HepG2 (cell line): ENCODE results near the gene MST1. TPM values are rescaled to one million over a fixed set of nuclear protein-coding genes. Genes with fewer than 3 reads are reported as not detected.

ENCODE experiments used
- ARNT ChIP-seq: fragments of 450-650 bp; IDR thresholded peaks from 2 replicates; pipeline ENCODE4 v1.6.1; 2017
- CBX2 ChIP-seq, 2 experiments: fragments of 200-600 bp in 1 of 2; sonication (generic); formaldehyde crosslinking in 1 of 2; IDR thresholded peaks; 2 replicates each; pipeline versions ENCODE4 v1.7.0 to v1.8.1; 2018 to 2022; ENCODE audit warnings: low read depth in 2 of 2, low read length in 1 of 2, mild to moderate bottlenecking in 1 of 2, missing genetic modification reagents in 1 of 2
- CREB1 ChIP-seq, 2 experiments: fragments of 450-650 bp in 1 of 2; IDR thresholded peaks; 2 replicates each; pipeline ENCODE4 v1.6.1; 2016 to 2017; ENCODE audit warnings: control low read depth in 1 of 2, mild to moderate bottlenecking in 1 of 2, missing compliant biosample characterization in 1 of 2, missing genetic modification characterization in 1 of 2
- EHMT2 ChIP-seq: fragments of 200-600 bp; sonication (generic); IDR thresholded peaks from 2 replicates; pipeline ENCODE4 v1.7.0; 2017; ENCODE audit warnings: antibody characterized with exemption, low read depth, low read length, borderline replicate concordance
- ERF ChIP-seq: IDR thresholded peaks from 2 replicates; pipeline ENCODE4 v1.6.1; 2018; ENCODE audit warnings: missing biosample characterization, missing genetic modification reagents
- FOXO1 ChIP-seq: sonication (generic); formaldehyde crosslinking; IDR thresholded peaks from 2 replicates; pipeline ENCODE4 v1.4.0; 2020; ENCODE audit warnings: missing genetic modification reagents
- GABPA ChIP-seq, 2 experiments: IDR thresholded peaks; 2 replicates each; pipeline ENCODE4 v1.6.1; 2011 to 2016; ENCODE audit warnings: low read depth in 2 of 2, low read length in 1 of 2, missing biosample characterization in 1 of 2, missing genetic modification characterization in 1 of 2
- SPEN ChIP-seq: sonication (generic); formaldehyde crosslinking; IDR thresholded peaks from 2 replicates; pipeline ENCODE4 v1.5.1; 2020; ENCODE audit warnings: low read depth, mild to moderate bottlenecking, missing genetic modification reagents
- TP53 ChIP-seq: sonication (generic); formaldehyde crosslinking; conservative IDR thresholded peaks from 2 replicates; pipeline ENCODE4 v1.4.0; 2020; ENCODE audit warnings: missing genetic modification reagents
- YEATS4 ChIP-seq: sonication (generic); formaldehyde crosslinking; IDR thresholded peaks from 2 replicates; pipeline ENCODE4 v1.4.0; 2020; ENCODE audit warnings: missing genetic modification reagents, borderline replicate concordance
- ZBTB7A ChIP-seq: sonication (generic); formaldehyde crosslinking; IDR thresholded peaks from 2 replicates; pipeline ENCODE4 v1.8.0; 2022; ENCODE audit warnings: mild to moderate bottlenecking, missing genetic modification reagents
- ZFP37 ChIP-seq: sonication (generic); formaldehyde crosslinking; IDR thresholded peaks from 2 replicates; pipeline ENCODE4 v1.4.0; 2020; ENCODE audit warnings: missing genetic modification reagents, borderline replicate concordance
- ZFYVE20 ChIP-seq: sonication (generic); formaldehyde crosslinking; IDR thresholded peaks from 2 replicates; pipeline ENCODE4 v1.8.0; 2023; ENCODE audit warnings: low read depth, mild to moderate bottlenecking, moderate library complexity, missing genetic modification reagents, borderline replicate concordance
- ZMYM4 ChIP-seq: sonication (generic); formaldehyde crosslinking; IDR thresholded peaks from 2 replicates; pipeline ENCODE4 v1.8.1; 2023; ENCODE audit warnings: mild to moderate bottlenecking, missing genetic modification reagents
- ZNF510 ChIP-seq: sonication (generic); formaldehyde crosslinking; IDR thresholded peaks from 2 replicates; pipeline ENCODE4 v1.4.0; 2020; ENCODE audit warnings: low read depth, mild to moderate bottlenecking, missing genetic modification reagents
- ZNF550 ChIP-seq: sonication (generic); formaldehyde crosslinking; IDR thresholded peaks from 2 replicates; pipeline ENCODE4 v1.4.0; 2020; ENCODE audit warnings: mild to moderate bottlenecking, missing genetic modification reagents, borderline replicate concordance
- ZNF598 ChIP-seq: sonication (generic); formaldehyde crosslinking; IDR thresholded peaks from 2 replicates; pipeline ENCODE4 v1.5.1; 2020; ENCODE audit warnings: mild to moderate bottlenecking, missing genetic modification reagents, borderline replicate concordance
- ZNF709 ChIP-seq: sonication (generic); formaldehyde crosslinking; IDR thresholded peaks from 2 replicates; pipeline ENCODE4 v1.5.0; 2020; ENCODE audit warnings: mild to moderate bottlenecking, missing genetic modification reagents
- polyA plus RNA-seq, 8 experiments: library from polyadenylated mRNA; depleted of rRNA in 3 of 8; stranded (reverse) in 7 of 8; unstranded in 1 of 8; fragments of >200 nt; fragmentation: Illumina TruSeq in 4 of 8; extraction: Trizol in 4 of 8; gene quantifications; 2 replicates each; pipeline versions ENCODE4 v1.2.1 to v1.2.3, GENCODE V29; 2011 to 2016; ENCODE audit warnings: low read depth in 4 of 8, missing spikeins in 1 of 8, mixed read lengths in 1 of 8; ENCODE audit not compliant: insufficient read depth in 1 of 8
- total RNA-seq, 5 experiments: library from RNA; depleted of rRNA; stranded (reverse); fragments of >200 nt; fragmentation: Illumina TruSeq; extraction: Trizol; gene quantifications; 2 replicates each; pipeline ENCODE4 v1.2.3, GENCODE V29; 2016; ENCODE audit warnings: low read depth in 1 of 5
- TF ChIP-seq, protein P1 (sequence below): sonication (generic); formaldehyde crosslinking; IDR thresholded peaks from 2 replicates; pipeline ENCODE4 v1.4.0; 2020; ENCODE audit warnings: missing genetic modification reagents
- TF ChIP-seq, protein P2 (sequence below): sonication (generic); formaldehyde crosslinking; IDR thresholded peaks from 2 replicates; pipeline ENCODE4 v1.4.0; 2020; ENCODE audit warnings: mild to moderate bottlenecking, missing genetic modification reagents
- TF ChIP-seq, protein P3 (sequence below): IDR thresholded peaks from 2 replicates; pipeline ENCODE4 v1.6.1; 2016

Gene MST1
- total and polyA plus RNA-seq, 2 of the 13 experiments (the other 11 are each of a cell fraction or from before 2014, with no cell fraction given) = 189 to 452 TPM

DNA sequence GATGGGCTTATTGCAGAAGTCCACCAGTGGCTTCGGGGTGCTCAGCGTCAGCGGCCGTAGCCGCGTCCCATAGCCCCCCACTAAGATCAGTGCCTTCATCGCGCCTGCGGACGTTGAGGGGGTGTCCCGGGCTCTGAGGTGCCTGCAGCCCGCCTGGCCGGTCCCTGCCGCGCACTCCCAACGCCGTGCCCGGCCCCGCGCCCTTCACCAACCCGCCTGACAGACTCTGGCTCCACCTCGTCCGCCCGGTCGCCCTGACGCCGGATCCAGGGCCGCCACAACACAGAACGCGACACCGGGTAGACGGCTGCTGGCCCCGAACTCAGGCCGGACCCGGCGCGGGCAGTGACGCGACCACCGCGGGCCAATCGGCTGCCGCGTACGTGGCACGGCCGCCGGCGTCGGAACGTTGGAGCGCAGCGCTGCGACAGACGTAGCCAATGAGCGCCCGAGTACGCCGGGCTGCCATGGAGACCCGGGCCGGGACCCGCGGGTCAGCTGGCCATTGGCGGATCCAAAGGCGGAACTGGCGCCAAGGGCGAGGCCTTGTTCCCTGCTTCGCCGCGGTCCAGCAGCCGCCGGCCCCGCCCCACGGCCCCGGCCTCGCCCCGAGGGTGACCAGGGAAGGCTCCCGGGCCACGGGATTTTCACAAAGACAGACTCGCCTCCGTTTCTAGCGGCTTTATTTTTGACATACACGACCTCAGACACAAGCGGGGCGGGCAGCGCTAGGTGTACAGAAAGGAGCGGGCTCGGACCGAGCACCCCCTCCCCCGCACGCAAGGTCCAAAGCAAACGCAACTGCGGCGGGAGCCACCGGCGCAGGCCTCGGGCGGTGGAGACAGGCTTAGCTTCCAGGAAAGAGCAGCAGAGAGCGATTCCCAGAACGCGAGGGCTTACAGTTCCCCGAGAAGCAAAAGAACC is 34.6 kb upstream of the MST1 start, which contains the start of gene GMPPB (continued):
- TF ChIP-seq ZNF598 (CRISPR knock-in tag) = no peak
- peak; percentile 77 for TF ChIP-seq SPEN (CRISPR knock-in tag)
- TF ChIP-seq ZNF709 (CRISPR knock-in tag) = peak; percentile 60; the same call in 1 of the 2 replicates
- TF ChIP-seq CREB1 (IDR thresholded peaks at IDR 0.05) = peak; percentile 96
- peak; percentile 76; the same call in 1 of the 2 replicates for TF ChIP-seq CREB1 (CRISPR knock-in tag; IDR thresholded peaks at IDR 0.05)
- TF ChIP-seq ARNT = no peak
- TF ChIP-seq EHMT2 = no peak
- TF ChIP-seq, protein P1, sequence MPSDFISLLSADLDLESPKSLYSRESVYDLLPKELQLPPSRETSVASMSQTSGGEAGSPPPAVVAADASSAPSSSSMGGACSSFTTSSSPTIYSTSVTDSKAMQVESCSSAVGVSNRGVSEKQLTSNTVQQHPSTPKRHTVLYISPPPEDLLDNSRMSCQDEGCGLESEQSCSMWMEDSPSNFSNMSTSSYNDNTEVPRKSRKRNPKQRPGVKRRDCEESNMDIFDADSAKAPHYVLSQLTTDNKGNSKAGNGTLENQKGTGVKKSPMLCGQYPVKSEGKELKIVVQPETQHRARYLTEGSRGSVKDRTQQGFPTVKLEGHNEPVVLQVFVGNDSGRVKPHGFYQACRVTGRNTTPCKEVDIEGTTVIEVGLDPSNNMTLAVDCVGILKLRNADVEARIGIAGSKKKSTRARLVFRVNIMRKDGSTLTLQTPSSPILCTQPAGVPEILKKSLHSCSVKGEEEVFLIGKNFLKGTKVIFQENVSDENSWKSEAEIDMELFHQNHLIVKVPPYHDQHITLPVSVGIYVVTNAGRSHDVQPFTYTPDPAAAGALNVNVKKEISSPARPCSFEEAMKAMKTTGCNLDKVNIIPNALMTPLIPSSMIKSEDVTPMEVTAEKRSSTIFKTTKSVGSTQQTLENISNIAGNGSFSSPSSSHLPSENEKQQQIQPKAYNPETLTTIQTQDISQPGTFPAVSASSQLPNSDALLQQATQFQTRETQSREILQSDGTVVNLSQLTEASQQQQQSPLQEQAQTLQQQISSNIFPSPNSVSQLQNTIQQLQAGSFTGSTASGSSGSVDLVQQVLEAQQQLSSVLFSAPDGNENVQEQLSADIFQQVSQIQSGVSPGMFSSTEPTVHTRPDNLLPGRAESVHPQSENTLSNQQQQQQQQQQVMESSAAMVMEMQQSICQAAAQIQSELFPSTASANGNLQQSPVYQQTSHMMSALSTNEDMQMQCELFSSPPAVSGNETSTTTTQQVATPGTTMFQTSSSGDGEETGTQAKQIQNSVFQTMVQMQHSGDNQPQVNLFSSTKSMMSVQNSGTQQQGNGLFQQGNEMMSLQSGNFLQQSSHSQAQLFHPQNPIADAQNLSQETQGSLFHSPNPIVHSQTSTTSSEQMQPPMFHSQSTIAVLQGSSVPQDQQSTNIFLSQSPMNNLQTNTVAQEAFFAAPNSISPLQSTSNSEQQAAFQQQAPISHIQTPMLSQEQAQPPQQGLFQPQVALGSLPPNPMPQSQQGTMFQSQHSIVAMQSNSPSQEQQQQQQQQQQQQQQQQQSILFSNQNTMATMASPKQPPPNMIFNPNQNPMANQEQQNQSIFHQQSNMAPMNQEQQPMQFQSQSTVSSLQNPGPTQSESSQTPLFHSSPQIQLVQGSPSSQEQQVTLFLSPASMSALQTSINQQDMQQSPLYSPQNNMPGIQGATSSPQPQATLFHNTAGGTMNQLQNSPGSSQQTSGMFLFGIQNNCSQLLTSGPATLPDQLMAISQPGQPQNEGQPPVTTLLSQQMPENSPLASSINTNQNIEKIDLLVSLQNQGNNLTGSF = no peak; the same call in 1 of the 2 replicates
- TF ChIP-seq CBX2 (IDR thresholded peaks at IDR 0.05; ENCODE audit: low read depth, low read length) = no peak
- TF ChIP-seq CBX2 (CRISPR knock-in tag; IDR thresholded peaks at IDR 0.05; ENCODE audit: low read depth) = no peak
- peak; percentile 90 for TF ChIP-seq YEATS4 (CRISPR knock-in tag)
- TF ChIP-seq, protein P2, sequence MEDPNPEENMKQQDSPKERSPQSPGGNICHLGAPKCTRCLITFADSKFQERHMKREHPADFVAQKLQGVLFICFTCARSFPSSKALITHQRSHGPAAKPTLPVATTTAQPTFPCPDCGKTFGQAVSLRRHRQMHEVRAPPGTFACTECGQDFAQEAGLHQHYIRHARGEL (CRISPR knock-in tag) = peak; percentile 89
- TF ChIP-seq FOXO1 (CRISPR knock-in tag) = no peak; the same call in 1 of the 2 replicates
- TF ChIP-seq TP53 (CRISPR knock-in tag) = no peak
- peak; percentile 16; the same call in 1 of the 2 replicates for TF ChIP-seq ERF (CRISPR knock-in tag)
- TF ChIP-seq GABPA (IDR thresholded peaks at IDR 0.05; ENCODE audit: low read depth, low read length) = no peak
- no peak for TF ChIP-seq GABPA (CRISPR knock-in tag; IDR thresholded peaks at IDR 0.05; ENCODE audit: low read depth)
- peak; percentile 34; the same call in 1 of the 2 replicates for TF ChIP-seq ZMYM4 (CRISPR knock-in tag)
- TF ChIP-seq ZBTB7A (CRISPR knock-in tag) = no peak
- TF ChIP-seq ZFP37 (CRISPR knock-in tag) = no peak; the same call in 1 of the 2 replicates
- TF ChIP-seq ZFYVE20 = no peak
- TF ChIP-seq ZNF550 (CRISPR knock-in tag) = no peak; the same call in 1 of the 2 replicates
- TF ChIP-seq ZNF510 (CRISPR knock-in tag) = peak; percentile 77; the same call in 1 of the 2 replicates
- TF ChIP-seq, protein P3, sequence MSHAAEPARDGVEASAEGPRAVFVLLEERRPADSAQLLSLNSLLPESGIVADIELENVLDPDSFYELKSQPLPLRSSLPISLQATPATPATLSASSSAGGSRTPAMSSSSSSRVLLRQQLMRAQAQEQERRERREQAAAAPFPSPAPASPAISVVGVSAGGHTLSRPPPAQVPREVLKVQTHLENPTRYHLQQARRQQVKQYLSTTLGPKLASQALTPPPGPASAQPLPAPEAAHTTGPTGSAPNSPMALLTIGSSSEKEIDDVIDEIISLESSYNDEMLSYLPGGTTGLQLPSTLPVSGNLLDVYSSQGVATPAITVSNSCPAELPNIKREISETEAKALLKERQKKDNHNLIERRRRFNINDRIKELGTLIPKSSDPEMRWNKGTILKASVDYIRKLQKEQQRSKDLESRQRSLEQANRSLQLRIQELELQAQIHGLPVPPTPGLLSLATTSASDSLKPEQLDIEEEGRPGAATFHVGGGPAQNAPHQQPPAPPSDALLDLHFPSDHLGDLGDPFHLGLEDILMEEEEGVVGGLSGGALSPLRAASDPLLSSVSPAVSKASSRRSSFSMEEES (CRISPR knock-in tag) = 0 out of 2 replicates have a peak, but pooled peaks have one; percentile 8
